ENCODE data around the gene MPZL3.

Gene MPZL3

GRCh38 chr11:118216621-118217481 lies 35.3 kb downstream of the MPZL3 start:
- Histone ChIP-seq H3K79me2 (no peaks in the 10 kb centered on the region), H3K36me3 (ENCODE audit: control insufficient read depth, insufficient read depth, low read length) (no peaks in the 10 kb centered on the region), H3K9ac (no peak overlapping the region), H3K9me3 (ENCODE audit: control insufficient read depth, low read length) (no peaks in the 10 kb centered on the region), H3K4me3 (ENCODE audit: low read depth, low read length) (no peak overlapping the region), H3K4me2 (ENCODE audit: low read length) (no peak overlapping the region), H3K27me3 (ENCODE audit: control insufficient read depth, insufficient read depth, low read length) (no peaks in the 10 kb centered on the region), H3K27ac (no peak overlapping the region), H3K4me1 (no peaks in the 10 kb centered on the region), H2AFZ (no peak overlapping the region)
- no peak for TF ChIP-seq CTCF (IDR thresholded peaks at IDR 0.05)

GRCh38 chr11:118215765-118216164 lies 36.4 kb downstream of the MPZL3 start:
- Histone ChIP-seq H3K27me3 (ENCODE audit: control insufficient read depth, insufficient read depth, low read length) (no peaks in the 10 kb centered on the region), H3K4me3 (ENCODE audit: low read depth, low read length) (no peak overlapping the region), H3K79me2 (no peaks in the 10 kb centered on the region), H3K27ac (no peak overlapping the region), H3K36me3 (ENCODE audit: control insufficient read depth, insufficient read depth, low read length) (no peaks in the 10 kb centered on the region), H3K4me2 (ENCODE audit: low read length) (no peak overlapping the region), H2AFZ (no peak overlapping the region), H3K4me1 (no peaks in the 10 kb centered on the region), H3K9ac (no peak overlapping the region), H3K9me3 (ENCODE audit: control insufficient read depth, low read length) (no peaks in the 10 kb centered on the region)
- TF ChIP-seq CTCF (IDR thresholded peaks at IDR 0.05), result no peak

- Histone ChIP-seq H2AFZ (no peak overlapping the region), H3K79me2 (no peaks in the 10 kb centered on the region), H3K36me3 (ENCODE audit: control insufficient read depth, insufficient read depth, low read length) (no peaks in the 10 kb centered on the region), H3K27me3 (ENCODE audit: control insufficient read depth, insufficient read depth, low read length) (no peaks in the 10 kb centered on the region), H3K4me3 (ENCODE audit: low read depth, low read length) (no peak overlapping the region), H3K4me2 (ENCODE audit: low read length) (no peak overlapping the region), H3K27ac (no peak overlapping the region), H3K9me3 (ENCODE audit: control insufficient read depth, low read length) (no peaks in the 10 kb centered on the region), H3K9ac (no peak overlapping the region), H3K4me1 (no peaks in the 10 kb centered on the region)
- TF ChIP-seq CTCF (IDR thresholded peaks at IDR 0.05), result no peak
Observed at GRCh38 chr11:118215262-118215661, 36.9 kb downstream of the MPZL3 start.

GRCh38 chr11:118214210-118214914 lies 37.8 kb downstream of the MPZL3 start:
- Histone ChIP-seq H3K9me3 (ENCODE audit: control insufficient read depth, low read length) (no peaks in the 10 kb centered on the region), H3K4me3 (ENCODE audit: low read depth, low read length) (no peak overlapping the region), H3K36me3 (ENCODE audit: control insufficient read depth, insufficient read depth, low read length) (no peaks in the 10 kb centered on the region), H3K27ac (no peak overlapping the region), H3K4me1 (no peaks in the 10 kb centered on the region), H3K4me2 (ENCODE audit: low read length) (no peak overlapping the region), H3K27me3 (ENCODE audit: control insufficient read depth, insufficient read depth, low read length) (no peaks in the 10 kb centered on the region), H2AFZ (no peak overlapping the region), H3K79me2 (no peaks in the 10 kb centered on the region), H3K9ac (no peak overlapping the region)
- no peak for TF ChIP-seq CTCF (IDR thresholded peaks at IDR 0.05)
